GM06990 (cell line): ENCODE data around the gene UCP3.

Experiments used
- DNase-seq: peaks from one replicate; pipeline ENCODE4 v3.0.0-alpha.2; 2011; ENCODE audit not compliant: insufficient read length; ENCODE audit errors: extremely low read depth
- H3K27me3 ChIP-seq: replicated peaks from 2 replicates; pipeline ENCODE4 v1.6.0; 2011; ENCODE audit warnings: low read length; ENCODE audit not compliant: control insufficient read depth, insufficient read depth
- H3K36me3 ChIP-seq: 2 replicates; pipeline ENCODE4 v1.5.1; 2011; ENCODE audit warnings: low read length; ENCODE audit not compliant: control insufficient read depth, insufficient read depth
- H3K4me3 ChIP-seq: replicated peaks from 2 replicates; pipeline ENCODE4 v1.5.1; 2011; ENCODE audit warnings: low read depth, mild to moderate bottlenecking, control low read depth, low read length
- TF ChIP-seq, protein P1 (sequence below): IDR thresholded peaks from 2 replicates; pipeline ENCODE4 v1.5.1; 2011; ENCODE audit warnings: low read length, control low read depth, mild to moderate bottlenecking, inconsistent platforms; ENCODE audit not compliant: insufficient read depth, poor library complexity, severe bottlenecking

The UCP3 gene

DNA sequence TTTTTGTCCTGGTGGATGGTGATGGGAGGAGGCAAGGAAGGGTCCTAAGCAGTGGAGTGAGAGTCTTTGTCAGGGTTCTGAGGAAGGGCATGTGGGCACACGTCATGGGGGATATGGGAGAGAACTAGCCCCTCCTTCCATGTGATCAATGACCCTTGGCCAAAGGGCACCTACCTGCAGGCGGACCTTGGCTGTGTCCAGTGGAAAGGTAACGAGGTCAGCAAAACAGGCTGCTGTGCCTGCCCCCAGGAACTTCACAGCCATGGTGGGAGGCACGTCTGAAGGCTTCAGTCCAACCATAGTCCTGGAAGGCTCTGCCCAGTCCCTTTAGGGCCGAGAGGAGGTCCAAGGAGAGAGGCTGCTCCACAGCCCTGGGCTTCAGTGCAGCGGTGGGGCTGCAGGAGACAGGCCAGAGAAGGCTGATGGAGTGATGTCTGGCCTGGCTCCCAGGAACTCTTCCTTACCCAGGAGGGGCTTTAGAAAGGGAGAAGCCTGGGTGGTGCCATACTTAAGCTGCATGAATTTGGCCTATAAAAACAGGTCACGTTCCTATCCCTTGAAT, 2.1 kb downstream of the UCP3 start:
- no peak for DNase-seq
- TF ChIP-seq, protein P1, sequence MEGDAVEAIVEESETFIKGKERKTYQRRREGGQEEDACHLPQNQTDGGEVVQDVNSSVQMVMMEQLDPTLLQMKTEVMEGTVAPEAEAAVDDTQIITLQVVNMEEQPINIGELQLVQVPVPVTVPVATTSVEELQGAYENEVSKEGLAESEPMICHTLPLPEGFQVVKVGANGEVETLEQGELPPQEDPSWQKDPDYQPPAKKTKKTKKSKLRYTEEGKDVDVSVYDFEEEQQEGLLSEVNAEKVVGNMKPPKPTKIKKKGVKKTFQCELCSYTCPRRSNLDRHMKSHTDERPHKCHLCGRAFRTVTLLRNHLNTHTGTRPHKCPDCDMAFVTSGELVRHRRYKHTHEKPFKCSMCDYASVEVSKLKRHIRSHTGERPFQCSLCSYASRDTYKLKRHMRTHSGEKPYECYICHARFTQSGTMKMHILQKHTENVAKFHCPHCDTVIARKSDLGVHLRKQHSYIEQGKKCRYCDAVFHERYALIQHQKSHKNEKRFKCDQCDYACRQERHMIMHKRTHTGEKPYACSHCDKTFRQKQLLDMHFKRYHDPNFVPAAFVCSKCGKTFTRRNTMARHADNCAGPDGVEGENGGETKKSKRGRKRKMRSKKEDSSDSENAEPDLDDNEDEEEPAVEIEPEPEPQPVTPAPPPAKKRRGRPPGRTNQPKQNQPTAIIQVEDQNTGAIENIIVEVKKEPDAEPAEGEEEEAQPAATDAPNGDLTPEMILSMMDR = no peak
- peaks cover 2% of the 10 kb centered on the region for H3K36me3 ChIP-seq
- no peak overlapping the region for H3K4me3 ChIP-seq
- H3K27me3 ChIP-seq = no peaks in the 10 kb centered on the region

GRCh38 chr11:74005721-74006517, 3.0 kb downstream of the UCP3 start:
- H3K4me3 ChIP-seq = no peak overlapping the region
- no peaks in the 10 kb centered on the region for H3K27me3 ChIP-seq
- H3K36me3 ChIP-seq = peaks cover 2% of the 10 kb centered on the region
- no peak for DNase-seq
- TF ChIP-seq, protein P1 = no peak

GRCh38 chr11:74004759-74005615, 3.9 kb downstream of the UCP3 start:
- no peaks in the 10 kb centered on the region for H3K27me3 ChIP-seq
- H3K36me3 ChIP-seq = peaks cover 2% of the 10 kb centered on the region
- H3K4me3 ChIP-seq = no peak overlapping the region
- TF ChIP-seq, protein P1 = no peak
- DNase-seq = no peak

DNA sequence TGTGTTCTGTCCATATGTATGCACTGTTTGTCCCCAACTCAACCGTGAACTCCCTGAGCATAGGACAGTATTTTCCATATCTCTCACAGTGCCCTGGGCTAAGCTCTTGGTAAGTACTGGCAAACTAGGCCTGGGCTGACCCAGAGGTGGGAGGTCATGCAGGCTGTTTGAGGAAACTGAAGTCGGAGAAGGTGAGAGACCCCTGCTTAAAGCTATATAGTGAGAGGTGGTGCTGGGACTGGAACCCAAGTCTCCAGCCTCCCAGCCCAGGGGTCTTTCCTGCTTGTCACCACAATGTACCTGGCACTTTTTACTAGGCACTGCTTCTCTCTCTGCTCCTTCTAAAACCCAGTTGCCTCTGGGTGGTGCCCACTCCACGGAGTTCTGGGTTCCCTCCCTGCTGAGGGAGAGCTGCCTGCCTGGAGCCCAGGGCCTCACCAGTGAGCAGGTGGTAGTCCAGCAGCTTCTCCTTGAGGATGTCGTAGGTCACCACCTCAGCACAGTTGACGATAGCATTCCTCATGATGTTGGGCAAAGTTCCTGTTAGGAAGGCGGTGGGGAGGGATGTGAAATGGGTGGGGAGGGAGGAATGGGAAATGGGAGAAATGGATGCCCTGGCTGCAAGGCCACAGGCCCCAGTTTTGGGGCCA, 4.7 kb downstream of the UCP3 start:
- H3K27me3 ChIP-seq = no peaks in the 10 kb centered on the region
- TF ChIP-seq, protein P1 = no peak
- no peak for DNase-seq
- peaks cover 2% of the 10 kb centered on the region for H3K36me3 ChIP-seq
- H3K4me3 ChIP-seq = no peak overlapping the region

DNA sequence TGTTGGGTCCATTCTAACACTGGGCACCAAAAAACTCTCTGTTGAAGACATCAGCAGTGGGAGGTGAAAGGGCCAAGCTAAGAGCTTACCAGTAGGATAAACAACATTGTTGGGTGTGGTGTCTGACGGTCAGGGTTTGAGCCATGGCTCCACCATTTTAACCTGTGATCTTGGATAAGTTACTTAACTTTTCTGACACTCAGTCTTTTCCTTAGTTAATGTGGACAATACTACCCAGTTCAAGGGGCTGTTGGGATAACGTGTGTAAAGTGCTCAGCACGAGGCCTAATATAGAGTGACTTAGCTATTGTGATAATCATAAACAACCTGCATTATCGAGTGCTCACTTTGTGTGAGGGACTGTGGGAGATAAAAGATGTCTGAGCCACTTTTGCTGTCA, 6.1 kb downstream of the UCP3 start:
- peaks cover 2% of the 10 kb centered on the region for H3K36me3 ChIP-seq
- DNase-seq = no peak
- TF ChIP-seq, protein P1 = no peak
- H3K27me3 ChIP-seq = no peaks in the 10 kb centered on the region
- no peak overlapping the region for H3K4me3 ChIP-seq
